IMR-90 (cell line): Measurements from ENCODE around the gene KIF15. TPM values are rescaled to one million over a fixed set of nuclear protein-coding genes. Genes with fewer than 3 reads are reported as not detected.

Source experiments
- ATAC-seq: fragments of 200-7000 bp; cut with Tn5 transposase; 2 replicates; pipeline ENCODE4 v1.9.1; 2020; ENCODE audit warnings: low read depth, mild to moderate bottlenecking, moderate library complexity
- BruUV-seq: library from RNA; stranded (reverse); fragments of 400-500 nt; replicated peaks from 2 replicates; lab custom pipeline; 2021; lab: Mats Ljungman, UMichigan
- CTCF ChIA-PET: fragments of 300-600 bp; formaldehyde crosslinking; extraction: SDS; loops from one replicate; lab custom pipeline; 2021; ENCODE audit warnings: antibody characterized with exemption; lab: Yijun Ruan, JAX
- POLR2A ChIA-PET: fragments of 300-600 bp; sonication (Branson Sonifier 250); formaldehyde crosslinking; loops from one replicate; lab custom pipeline; 2022; ENCODE audit warnings: antibody characterized with exemption; ENCODE audit not compliant: unreplicated experiment; lab: Charles Lee
- DNase-seq: peaks from one replicate; pipeline ENCODE4 v3.0.0; 2013
- H2AFZ ChIP-seq: replicated peaks from 2 replicates; pipeline ENCODE3; 2013; ENCODE audit warnings: low read length, mild to moderate bottlenecking; ENCODE audit not compliant: poor library complexity
- H2AK5ac ChIP-seq: 2 replicates; pipeline ENCODE4 v1.6.1; 2013; ENCODE audit warnings: low read depth, low read length, inconsistent platforms
- H2AK9ac ChIP-seq: replicated peaks from 2 replicates; pipeline ENCODE3; 2013; ENCODE audit warnings: mild to moderate bottlenecking, low read depth, low read length, moderate library complexity; ENCODE audit not compliant: poor library complexity
- H2BK120ac ChIP-seq: 2 replicates; pipeline ENCODE4 v1.6.1; 2013; ENCODE audit warnings: low read depth, low read length, inconsistent platforms
- H2BK15ac ChIP-seq: 3 replicates; pipeline ENCODE4 v1.6.1; 2013; ENCODE audit warnings: low read depth, low read length, inconsistent platforms
- H2BK20ac ChIP-seq: 2 replicates; pipeline ENCODE4 v1.6.1; 2013; ENCODE audit warnings: low read depth, mild to moderate bottlenecking, inconsistent platforms, low read length, moderate library complexity
- H2BK5ac ChIP-seq: 2 replicates; pipeline ENCODE4 v1.6.1; 2013; ENCODE audit warnings: mild to moderate bottlenecking, low read depth, low read length, inconsistent platforms; ENCODE audit not compliant: poor library complexity, severe bottlenecking
- H3K14ac ChIP-seq: replicated peaks from 2 replicates; pipeline ENCODE4 v1.6.1; 2013; ENCODE audit warnings: low read depth, low read length, inconsistent platforms
- H3K18ac ChIP-seq: 2 replicates; pipeline ENCODE4 v1.6.1; 2013; ENCODE audit warnings: low read depth, low read length, control low read depth
- H3K23ac ChIP-seq: 2 replicates; pipeline ENCODE4 v1.6.1; 2013; ENCODE audit warnings: low read depth, low read length, inconsistent platforms
- H3K27ac ChIP-seq: 2 replicates; pipeline ENCODE4 v1.5.1; 2013; ENCODE audit warnings: mild to moderate bottlenecking, control low read depth, low read length; ENCODE audit not compliant: insufficient read depth
- H3K27me3 ChIP-seq: 2 replicates; pipeline ENCODE4 v1.6.1; 2013; ENCODE audit warnings: low read length; ENCODE audit not compliant: control insufficient read depth, insufficient read depth
- H3K36me3 ChIP-seq: 2 replicates; pipeline ENCODE4 v1.6.1; 2013; ENCODE audit warnings: low read length, mixed read lengths; ENCODE audit not compliant: control insufficient read depth, insufficient read depth
- H3K4ac ChIP-seq: 2 replicates; pipeline ENCODE4 v1.6.1; 2013; ENCODE audit warnings: low read depth, low read length, inconsistent platforms
- H3K4me1 ChIP-seq: 2 replicates; pipeline ENCODE4 v1.6.1; 2013; ENCODE audit warnings: low read length, mixed read lengths; ENCODE audit not compliant: control insufficient read depth, insufficient read depth
- H3K4me2 ChIP-seq: 2 replicates; pipeline ENCODE4 v1.6.1; 2013; ENCODE audit warnings: low read depth, mild to moderate bottlenecking, control low read depth, low read length, moderate library complexity
- H3K4me3 ChIP-seq: 2 replicates; pipeline ENCODE4 v1.5.1; 2013; ENCODE audit warnings: low read depth, mild to moderate bottlenecking, control low read depth, low read length, moderate library complexity; ENCODE audit not compliant: insufficient read depth
- H3K56ac ChIP-seq: 2 replicates; pipeline ENCODE4 v1.6.1; 2013; ENCODE audit warnings: low read length, inconsistent platforms; ENCODE audit not compliant: insufficient read depth; ENCODE audit errors: extremely low read depth
- H3K79me1 ChIP-seq, 2 experiments: 2 replicates each; pipeline ENCODE4 v1.6.1; 2013; ENCODE audit warnings: low read length in 2 of 2, inconsistent platforms in 1 of 2, low read depth in 1 of 2
- H3K9ac ChIP-seq: 2 replicates; pipeline ENCODE4 v1.6.1; 2013; ENCODE audit warnings: low read depth, low read length, control low read depth
- H3K9me1 ChIP-seq: 2 replicates; pipeline ENCODE4 v1.6.1; 2013; ENCODE audit warnings: low read length, inconsistent platforms; ENCODE audit not compliant: insufficient read depth
- H3K9me3 ChIP-seq: 2 replicates; pipeline ENCODE4 v1.6.1; 2013; ENCODE audit warnings: low read length; ENCODE audit not compliant: control insufficient read depth, insufficient read depth
- H4K20me1 ChIP-seq: 2 replicates; pipeline ENCODE4 v1.6.1; 2013; ENCODE audit warnings: low read length, inconsistent platforms; ENCODE audit not compliant: insufficient read depth
- H4K5ac ChIP-seq: 2 replicates; pipeline ENCODE4 v1.6.1; 2013; ENCODE audit warnings: mild to moderate bottlenecking, low read depth, low read length, control low read depth
- H4K8ac ChIP-seq, 2 experiments: 2 replicates each; pipeline ENCODE4 v1.6.1; 2013; ENCODE audit warnings: low read depth in 2 of 2, low read length in 2 of 2, control low read depth in 1 of 2, inconsistent platforms in 1 of 2
- H4K91ac ChIP-seq: 2 replicates; pipeline ENCODE4 v1.6.1; 2013; ENCODE audit warnings: low read depth, low read length, inconsistent platforms; ENCODE audit not compliant: insufficient read depth
- CTCF ChIP-seq: conservative IDR thresholded peaks from 2 replicates; pipeline ENCODE4 v1.5.1; 2012; ENCODE audit warnings: mild to moderate bottlenecking, low read depth, low read length, improper control_type of control experiment
- ELK1 ChIP-seq: fragments of 150-350 bp; IDR thresholded peaks from 2 replicates; pipeline ENCODE4 v1.6.1; 2016; ENCODE audit warnings: low read depth, mild to moderate bottlenecking, low read length, moderate library complexity, borderline replicate concordance
- FOS ChIP-seq: fragments of 150-350 bp; IDR thresholded peaks from 2 replicates; pipeline ENCODE4 v1.6.1; 2016; ENCODE audit warnings: low read depth, low read length
- MAFK ChIP-seq: IDR thresholded peaks from 2 replicates; pipeline ENCODE4 v1.6.1; 2012; ENCODE audit warnings: low read depth, low read length, improper control_type of control experiment
- MAZ ChIP-seq: IDR thresholded peaks from 2 replicates; pipeline ENCODE4 v1.6.1; 2012; ENCODE audit warnings: low read depth, mild to moderate bottlenecking, low read length, improper control_type of control experiment, moderate library complexity, borderline replicate concordance
- MXI1 ChIP-seq: IDR thresholded peaks from 2 replicates; pipeline ENCODE4 v1.6.1; 2012; ENCODE audit warnings: low read depth, mild to moderate bottlenecking, low read length, moderate library complexity, borderline replicate concordance
- NFE2L2 ChIP-seq: fragments of 150-350 bp; IDR thresholded peaks from 2 replicates; pipeline ENCODE4 v1.6.1; 2016; ENCODE audit warnings: low read depth, mild to moderate bottlenecking, low read length
- POLR2A ChIP-seq: IDR thresholded peaks from 2 replicates; pipeline ENCODE4 v1.6.1; 2012; ENCODE audit warnings: mild to moderate bottlenecking, low read depth, low read length
- RAD21 ChIP-seq: IDR thresholded peaks from 2 replicates; pipeline ENCODE4 v1.6.1; 2012; ENCODE audit warnings: low read length, improper control_type of control experiment
- RFX5 ChIP-seq: IDR thresholded peaks from 2 replicates; pipeline ENCODE4 v1.8.0; 2012; ENCODE audit warnings: low read depth, mild to moderate bottlenecking, low read length, moderate library complexity
- SMC3 ChIP-seq: fragments of 150-350 bp; IDR thresholded peaks from 2 replicates; pipeline ENCODE4 v1.6.1; 2016; ENCODE audit warnings: low read depth, mild to moderate bottlenecking, antibody characterized with exemption, low read length, moderate library complexity
- dilution Hi-C: fragments of 300-500 bp; cut with HindIII; formaldehyde crosslinking; loops from one replicate; pipeline ENCODE4 v1.14.3; 2018; ENCODE audit warnings: low sequenced_read_pairs; ENCODE audit not compliant: unreplicated experiment
- in situ Hi-C: fragments of 300-500 bp; cut with MboI; formaldehyde crosslinking; loops from 3 replicates; pipeline ENCODE4 v1.14.3; 2019; ENCODE audit warnings: low sequenced_read_pairs, inconsistent platforms, mixed read lengths
- intact Hi-C: fragments of 100-400 bp; cut with micrococcal nuclease; formaldehyde crosslinking; loops from 2 replicates; pipeline ENCODE4 v1.10.0; 2022
- polyA plus RNA-seq, 3 experiments: library from polyadenylated mRNA; depleted of rRNA; stranded (reverse); fragments of >200 nt; gene quantifications; 2 replicates each; pipeline ENCODE4 v1.2.3, GENCODE V29; 2012; ENCODE audit warnings: low replicate concordance in 1 of 3
- total RNA-seq: library from RNA; depleted of rRNA; stranded (reverse); fragments of >200 nt; gene quantifications from 2 replicates; pipeline ENCODE4 v1.2.3, GENCODE V29; 2012

The KIF15 gene
- total and polyA plus RNA-seq, 2 of the 4 experiments (the other 2 are of a cell fraction), result 3.7 to 8.4 TPM

GRCh38 chr3:44764248-44764647 lies 2.7 kb downstream of the KIF15 start:
- Histone ChIP-seq H3K56ac (no peak overlapping the region), H3K27ac (no peak overlapping the region), H4K8ac (no peak overlapping the region), H3K14ac (no peak overlapping the region), H3K9me3 (peaks cover 6% of the 10 kb centered on the region), H3K4ac (no peak overlapping the region), H3K23ac (no peak overlapping the region), H3K18ac (no peak overlapping the region), H3K4me3 (no peak overlapping the region), H3K27me3 (no peaks in the 10 kb centered on the region), H4K5ac (no peak overlapping the region), H2AFZ (no peak overlapping the region), H2BK5ac (no peak overlapping the region), H3K9me1 (no peaks in the 10 kb centered on the region), H3K79me1 (peaks cover 25 to 49% of the 10 kb centered on the region in 2 experiments), H2BK120ac (no peak overlapping the region), H3K36me3 (peaks cover 2% of the 10 kb centered on the region), H3K9ac (no peak overlapping the region), H2BK15ac (no peak overlapping the region), H4K91ac (no peak overlapping the region), H2AK5ac (no peak overlapping the region), H3K4me2 (no peak overlapping the region), H4K20me1 (no peaks in the 10 kb centered on the region), H2AK9ac (no peak overlapping the region), H3K4me1 (no peaks in the 10 kb centered on the region), H2BK20ac (no peak overlapping the region)
- DNase-seq (no peak), ATAC-seq (no peak)
- intact Hi-C loops (no loop called here), dilution Hi-C loops (no loop called here), in situ Hi-C loops (no loop called here)
- CTCF ChIA-PET, result no interaction called here
- POLR2A ChIA-PET, result no interaction called here
- no peak for TF ChIP-seq MXI1
- no peak for TF ChIP-seq FOS
- TF ChIP-seq RAD21, result no peak
- TF ChIP-seq POLR2A, result no peak
- TF ChIP-seq RFX5, result no peak
- TF ChIP-seq MAZ, result no peak
- TF ChIP-seq MAFK, result no peak
- TF ChIP-seq NFE2L2, result no peak
- no peak for TF ChIP-seq ELK1
- TF ChIP-seq CTCF, result no peak
- no peak for TF ChIP-seq SMC3
- no TSS peak for BruUV-seq
